Pons (tissue), 1 donor: ENCODE data around the gene ZNF662.

Experiments
- DNase-seq: peaks from one replicate; pipeline ENCODE4 v3.0.0-alpha.2; 2016; ENCODE audit warnings: low spot score

ZNF662 gene

DNA sequence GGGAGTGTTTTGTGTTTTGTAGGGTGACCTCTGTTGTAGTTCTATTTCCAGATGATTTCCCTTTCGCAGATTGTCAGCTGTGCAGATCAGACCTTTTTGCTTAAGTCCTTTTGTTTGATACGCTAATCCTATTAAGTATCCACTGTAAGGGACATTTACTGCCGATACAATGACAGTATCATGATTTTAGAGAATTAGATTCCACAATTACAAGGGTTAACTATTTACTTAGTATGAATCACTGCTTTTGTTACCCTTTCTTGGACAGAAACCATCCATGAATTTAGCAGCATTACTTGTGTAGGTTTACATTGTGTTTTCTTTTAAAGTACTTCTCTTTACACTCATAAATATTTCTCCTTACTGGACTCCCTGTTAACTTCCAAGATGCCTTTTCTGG, 31.4 kb downstream of the ZNF662 start:
- DNase-seq, result no peak

GRCh38 chr3:42942693-42943092, 36.8 kb downstream of the ZNF662 start:
- no peak for DNase-seq

- DNase-seq, result no peak
These were observed 40.1 kb downstream of the ZNF662 start for GRCh38 chr3:42946050-42946449.

DNA sequence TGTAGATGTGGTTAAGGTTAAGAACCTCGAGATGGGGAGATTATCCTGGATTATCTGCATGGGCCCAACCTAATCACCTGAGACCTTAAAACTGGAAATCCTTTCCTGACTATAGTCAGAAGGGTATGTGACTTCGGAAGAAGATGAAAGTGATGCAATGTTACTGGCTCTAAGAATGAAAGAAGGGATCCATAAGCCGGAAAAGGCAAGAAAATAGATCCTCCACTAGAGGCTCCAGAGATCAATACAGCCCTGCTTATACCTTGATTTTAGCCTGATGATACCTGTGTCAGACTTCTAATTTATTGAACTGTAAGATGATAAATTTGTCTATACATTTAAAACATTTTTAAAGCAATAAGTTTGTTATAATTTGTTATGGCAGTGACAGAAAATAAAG, 51.6 kb downstream of the ZNF662 start:
- no peak for DNase-seq

DNA sequence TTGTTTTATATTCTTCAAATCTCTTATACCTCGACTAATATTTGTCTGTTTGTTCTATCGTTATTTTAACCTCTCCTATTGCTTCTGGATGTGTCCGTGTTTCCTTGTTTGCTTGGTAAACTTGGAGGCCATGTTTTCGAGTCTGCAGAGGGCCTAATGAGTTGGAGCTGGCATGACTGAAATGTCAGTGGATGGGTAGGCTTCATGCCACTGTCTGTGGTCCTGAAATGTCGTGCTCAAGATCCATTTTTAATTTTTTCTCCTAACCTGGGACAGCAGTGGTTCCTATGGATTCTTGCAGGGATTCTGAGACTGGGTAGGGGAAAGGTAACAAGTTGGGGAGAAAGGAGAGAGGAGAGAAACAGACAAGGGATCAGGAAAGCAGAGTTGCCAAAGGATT, 54.3 kb downstream of the ZNF662 start:
- DNase-seq, result no peak

DNA sequence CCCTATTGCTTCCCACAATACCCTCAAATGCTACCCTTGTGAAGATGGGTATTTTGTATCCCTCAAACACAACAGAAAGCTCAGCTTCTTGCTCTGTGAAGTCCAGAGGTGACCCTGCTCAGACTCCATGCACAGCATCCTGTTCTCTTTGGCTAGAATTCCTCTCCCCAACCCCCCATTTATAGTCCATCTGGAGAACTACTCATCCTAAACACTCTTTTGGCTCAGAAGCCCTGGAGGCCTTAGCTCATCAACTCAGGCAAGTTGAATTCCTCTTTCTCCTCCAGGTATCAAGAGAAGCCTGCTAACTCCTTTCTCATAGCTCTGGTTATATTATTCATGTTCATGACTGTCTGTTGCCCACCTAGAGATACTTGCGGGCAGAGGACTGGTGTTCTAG, 54.8 kb downstream of the ZNF662 start:
- peak; percentile 6 for DNase-seq

DNA sequence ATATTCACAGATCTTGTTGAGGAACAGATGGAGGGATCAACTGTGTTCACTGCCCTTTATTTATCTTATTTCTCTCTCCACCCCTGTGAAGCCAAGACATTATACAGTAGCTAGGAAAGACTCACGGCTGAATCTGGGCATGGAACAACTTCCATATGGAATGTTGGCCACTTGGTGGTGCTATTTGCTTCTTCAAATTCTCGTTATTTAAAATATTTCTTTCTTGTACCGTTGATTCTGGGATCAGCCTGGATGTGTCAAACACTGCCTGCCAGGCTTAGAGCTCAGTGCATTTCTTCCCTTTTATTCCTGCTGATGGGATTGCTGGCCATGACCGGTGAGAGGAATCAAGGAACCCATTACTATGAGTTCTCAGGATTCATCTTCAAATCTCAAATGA, 55.7 kb downstream of the ZNF662 start:
- DNase-seq, result peak; percentile 82

- no peak for DNase-seq
These were observed 57.3 kb downstream of the ZNF662 start for GRCh38 chr3:42963269-42963668.

DNA sequence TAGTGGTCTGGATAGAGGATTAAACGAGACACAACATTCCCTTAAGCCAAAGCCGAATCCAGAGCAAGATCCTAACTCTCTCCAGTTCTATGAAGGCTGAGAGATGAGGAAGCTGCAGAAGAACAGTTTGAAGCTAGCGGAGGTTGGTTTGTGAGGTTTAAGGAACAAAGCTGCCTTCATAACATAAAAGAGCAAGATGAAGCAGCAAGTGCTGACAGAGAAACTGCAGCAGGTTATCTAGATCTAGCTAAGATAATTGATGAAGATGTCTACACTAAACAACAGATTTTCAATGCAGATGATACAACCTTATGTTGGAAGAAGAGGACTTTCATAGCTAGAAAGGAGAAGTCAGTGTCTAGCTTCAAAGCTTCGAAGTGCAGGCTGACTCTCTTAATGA, 58.3 kb downstream of the ZNF662 start:
- DNase-seq, result no peak
